Activated naive CD8-positive, alpha-beta T cell treated with anti-CD3 and anti-CD28 coated beads, Interleukin-2, amount 50 U/mL, for 16 hours (primary cell): ENCODE data around the gene NDUFS4.
"Not testable (repeated sequence)": the region's sequence is repeated elsewhere in the genome, so short reads cannot be mapped to it uniquely, and the experiment has no call there.

Source experiments
- DNase-seq: peaks from one replicate; pipeline ENCODE4 v3.0.0-alpha.2; 2020; ENCODE audit warnings: low read depth, low spot score

The NDUFS4 gene

DNA sequence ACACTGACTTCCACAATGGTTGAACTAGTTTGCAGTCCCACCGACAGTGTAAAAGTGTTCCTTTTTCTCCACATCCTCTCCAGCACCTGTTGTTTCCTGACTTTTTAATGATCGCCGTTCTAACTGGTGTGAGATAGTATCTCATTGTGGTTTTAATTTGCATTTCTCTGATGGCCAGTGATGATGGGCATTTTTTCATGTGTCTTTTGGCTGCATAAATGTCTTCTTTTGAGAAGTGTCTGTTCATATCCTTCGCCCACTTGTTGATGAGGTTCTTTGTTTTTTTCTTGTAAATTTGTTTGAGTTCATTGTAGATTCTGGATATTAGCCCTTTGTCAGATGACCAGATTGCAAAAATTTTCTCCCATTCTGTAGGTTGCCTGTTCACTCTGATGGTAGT lies 100.1 kb downstream of the NDUFS4 start:
- not testable (repeated sequence) for DNase-seq

DNA sequence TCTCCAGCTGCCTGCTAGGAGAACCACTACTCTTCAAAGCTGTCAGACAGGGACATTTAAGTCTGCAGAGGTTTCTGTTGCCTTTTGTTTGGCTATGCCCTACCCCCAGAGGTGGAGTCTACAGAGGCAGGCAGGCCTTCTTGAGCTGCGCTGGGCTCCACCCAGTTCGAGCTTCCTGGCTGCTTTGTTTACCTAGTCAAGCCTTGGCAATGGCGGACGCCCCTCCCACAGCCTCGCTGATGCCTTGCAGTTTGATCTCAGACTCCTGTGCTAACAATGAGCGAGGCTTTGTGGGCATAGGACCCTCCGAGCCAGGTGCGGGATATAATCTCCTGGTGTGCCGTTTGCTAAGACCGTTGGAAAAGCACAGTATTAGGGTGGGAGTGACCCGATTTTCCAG lies 104.9 kb downstream of the NDUFS4 start:
- not testable (repeated sequence) for DNase-seq

DNA sequence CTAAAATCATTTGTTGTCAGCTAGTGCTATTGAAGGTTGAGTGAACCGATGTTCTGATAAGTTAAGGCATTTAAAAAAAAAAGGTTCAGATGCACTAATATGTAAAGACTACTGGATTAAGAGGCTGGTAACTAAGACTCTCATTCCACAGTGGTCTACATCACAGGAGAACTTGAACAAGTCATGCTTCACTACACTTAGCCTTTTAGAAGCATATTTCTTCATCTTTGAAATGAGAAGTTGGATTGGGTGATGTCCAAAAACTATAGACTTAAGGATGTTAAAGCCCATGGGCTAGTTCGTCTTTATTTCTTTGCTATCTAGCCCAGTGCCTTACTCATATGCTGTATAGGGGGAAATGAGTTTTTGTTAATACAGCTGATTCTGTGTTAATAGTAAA lies 107.2 kb downstream of the NDUFS4 start:
- no peak for DNase-seq

DNA sequence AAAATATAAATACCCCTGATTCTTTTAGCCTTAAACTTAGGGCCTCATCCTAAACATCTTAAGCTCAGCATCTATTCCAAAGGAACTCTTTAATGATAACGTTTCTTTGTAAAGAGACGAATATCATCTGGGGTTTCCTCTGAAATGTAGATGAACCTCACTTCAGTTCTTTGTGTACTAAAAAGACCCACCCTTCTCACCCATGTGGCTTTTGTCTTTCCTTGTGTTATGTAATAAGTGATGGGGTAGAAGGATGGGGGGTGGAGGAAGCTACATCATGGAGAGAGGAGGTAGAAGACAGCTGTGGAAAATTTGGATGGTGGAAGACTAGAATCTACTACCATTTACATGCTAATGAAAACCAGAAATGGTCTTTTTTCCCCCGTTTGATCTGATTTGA lies 111.0 kb downstream of the NDUFS4 start:
- DNase-seq, result no peak

DNA sequence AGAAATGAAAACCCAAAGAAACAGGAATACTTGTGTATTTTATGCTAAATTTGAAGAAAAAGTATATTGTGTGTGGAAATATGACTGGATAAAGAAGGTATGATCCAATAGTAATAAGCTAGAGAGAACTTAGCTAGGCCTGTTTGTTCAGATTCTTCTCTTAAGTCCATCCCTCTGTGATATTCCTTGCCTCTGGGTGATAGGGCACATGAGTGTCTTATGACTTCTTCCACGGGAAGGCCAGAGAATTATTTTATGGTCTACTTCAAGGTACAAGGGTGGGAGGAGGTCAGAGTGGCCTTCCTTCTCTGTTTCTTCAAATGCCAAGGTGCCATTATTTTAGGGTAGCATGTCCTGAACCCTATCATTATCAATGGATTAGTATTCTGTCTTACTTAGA lies 113.7 kb downstream of the NDUFS4 start:
- no peak for DNase-seq

DNA sequence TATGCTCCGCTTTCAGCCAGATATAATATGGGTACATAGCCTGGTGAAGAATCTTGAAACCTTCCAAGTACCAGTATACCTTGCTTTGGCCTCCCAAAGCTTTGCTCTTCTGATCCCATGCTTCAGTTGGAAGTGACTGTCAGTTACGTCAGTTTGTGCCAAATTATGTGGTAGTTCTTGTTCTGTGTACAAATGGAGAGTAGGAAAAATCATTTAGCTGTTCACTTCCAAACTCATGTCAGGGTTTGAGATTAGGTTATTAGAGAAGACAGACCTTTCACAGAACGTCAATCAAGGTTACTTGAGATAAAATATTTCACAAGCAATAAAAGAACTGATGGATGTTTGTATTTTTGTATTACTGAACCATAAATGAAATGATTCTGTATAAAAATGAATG lies 117.2 kb downstream of the NDUFS4 start:
- no peak for DNase-seq

DNA sequence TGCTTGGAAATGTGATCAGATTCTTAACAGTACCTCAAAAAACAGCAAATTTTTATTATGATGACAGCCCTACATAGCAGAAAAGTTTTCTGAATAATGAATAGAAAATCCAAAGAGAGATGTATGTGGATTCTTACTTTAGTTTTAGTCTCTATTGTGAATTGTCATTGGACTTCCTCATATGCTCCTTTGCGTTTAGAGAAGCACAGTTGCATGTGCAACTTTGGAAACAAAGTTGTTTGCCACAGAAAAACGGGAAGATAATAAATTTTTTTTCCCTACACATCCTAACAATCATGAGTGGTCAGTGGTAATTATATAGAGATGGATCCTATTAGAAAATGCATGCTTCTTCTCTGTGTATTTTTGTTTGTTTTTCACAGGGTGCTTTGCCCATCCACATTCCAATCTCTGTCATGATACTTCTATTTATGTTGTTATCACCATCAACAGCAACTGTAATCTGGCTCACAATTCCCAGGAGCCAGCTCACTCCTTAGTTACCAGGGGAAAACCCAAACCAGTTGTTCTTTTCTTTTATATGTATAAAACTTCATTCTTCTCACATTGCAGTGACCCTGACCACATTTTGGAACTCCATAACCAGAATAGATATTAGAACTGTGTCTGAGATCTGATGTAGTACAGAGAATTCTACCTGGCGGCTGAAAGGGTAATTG lies 118.7 kb downstream of the NDUFS4 start:
- no peak for DNase-seq

DNA sequence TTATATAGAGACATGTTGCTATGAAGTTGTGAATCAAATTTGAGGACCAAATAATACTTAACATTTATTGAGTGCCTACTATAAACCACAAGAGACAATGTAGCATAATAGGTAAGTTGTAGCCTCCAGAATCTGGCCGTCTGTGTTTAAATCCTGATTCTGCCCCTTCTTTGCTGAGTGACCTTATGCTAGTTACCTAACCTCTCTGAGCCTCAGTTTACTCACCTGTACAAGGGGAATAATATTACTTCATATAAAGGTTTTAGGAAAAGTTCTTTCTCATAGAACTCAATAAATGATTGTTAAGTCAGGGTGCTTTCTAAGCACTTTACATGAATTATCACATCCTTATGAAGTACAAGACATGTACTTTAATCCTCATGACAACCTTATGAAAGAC lies 120.6 kb downstream of the NDUFS4 start:
- DNase-seq, result no peak

DNA sequence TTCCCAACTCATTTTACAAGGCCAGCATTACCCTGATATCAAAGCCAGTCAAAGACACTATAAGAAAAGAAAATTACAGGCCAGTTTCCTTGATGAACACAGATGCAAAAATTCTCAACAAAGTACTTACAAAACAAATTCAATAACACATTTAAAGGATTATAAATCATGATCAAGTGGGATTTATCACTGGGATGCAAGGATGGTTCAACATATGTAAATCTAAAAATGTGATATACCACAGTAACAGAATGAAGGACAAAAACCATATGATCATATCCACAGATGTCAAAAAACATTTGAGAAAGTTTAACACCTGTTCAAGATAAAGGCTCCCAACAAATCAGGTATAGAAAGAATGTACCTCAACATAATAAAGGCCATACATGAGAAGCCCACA lies 130.6 kb downstream of the NDUFS4 start:
- DNase-seq, result no peak

DNA sequence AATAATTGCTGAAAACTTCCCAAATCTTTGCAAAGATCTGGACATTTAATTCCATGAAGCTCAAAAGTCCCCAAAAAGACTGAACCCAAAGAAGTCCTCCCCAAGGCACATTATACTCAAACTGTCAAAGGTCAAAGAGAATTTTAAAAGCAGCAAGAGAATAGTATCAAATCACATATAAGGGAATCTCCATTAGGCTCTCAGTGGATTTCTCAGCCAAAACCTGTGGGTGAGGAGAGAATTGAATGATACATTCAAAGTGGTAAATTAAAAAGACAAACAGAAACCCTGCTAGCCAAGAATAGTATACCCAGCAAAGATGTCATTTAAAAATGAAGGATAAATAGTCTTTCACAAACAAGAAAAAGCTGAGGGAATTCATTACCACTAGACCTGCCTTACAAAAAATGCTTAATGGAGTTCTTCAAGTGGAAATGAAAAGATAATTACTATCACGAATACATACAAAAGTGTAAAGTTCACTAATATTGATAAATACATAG lies 134.1 kb downstream of the NDUFS4 start:
- no peak for DNase-seq

DNA sequence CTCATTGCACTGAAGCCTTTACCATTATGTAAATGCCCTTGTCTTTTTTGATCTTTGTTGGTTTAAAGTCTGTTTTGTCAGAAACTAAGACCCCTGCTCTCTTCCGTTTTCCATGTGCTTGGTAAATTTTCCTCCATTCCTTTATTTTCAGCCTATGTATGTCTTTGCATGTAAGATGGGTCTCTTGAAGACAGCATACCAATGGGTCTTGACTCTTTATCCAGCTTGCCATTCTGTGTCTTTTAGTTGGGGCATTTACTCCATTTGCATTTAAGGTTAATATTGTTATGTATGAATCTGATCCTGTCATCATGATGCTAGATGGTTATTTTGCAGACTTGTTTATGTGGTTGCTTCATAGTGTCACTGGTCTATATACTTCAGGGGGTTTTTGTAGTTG lies 150.0 kb downstream of the NDUFS4 start:
- DNase-seq, result not testable (repeated sequence)

DNA sequence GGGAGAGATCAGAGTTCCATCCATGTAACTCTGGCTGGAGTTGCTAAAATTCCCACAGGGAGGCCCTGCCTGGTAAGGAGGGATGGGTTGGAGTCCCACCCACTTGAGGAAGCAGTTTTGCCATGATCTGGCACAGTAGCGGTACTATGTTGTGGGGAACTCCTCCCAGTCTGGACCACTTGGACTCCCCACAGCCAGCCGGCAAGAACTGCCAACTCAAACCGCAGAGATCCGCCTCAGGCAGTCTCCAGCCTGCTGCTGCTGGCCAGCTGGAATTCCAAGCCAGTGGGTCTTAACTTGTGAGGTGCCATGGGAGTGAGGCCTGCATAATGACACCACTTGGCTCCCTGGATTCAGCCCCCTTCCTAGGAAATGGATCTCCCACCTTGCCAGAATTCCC lies 151.9 kb downstream of the NDUFS4 start:
- no peak for DNase-seq

DNA sequence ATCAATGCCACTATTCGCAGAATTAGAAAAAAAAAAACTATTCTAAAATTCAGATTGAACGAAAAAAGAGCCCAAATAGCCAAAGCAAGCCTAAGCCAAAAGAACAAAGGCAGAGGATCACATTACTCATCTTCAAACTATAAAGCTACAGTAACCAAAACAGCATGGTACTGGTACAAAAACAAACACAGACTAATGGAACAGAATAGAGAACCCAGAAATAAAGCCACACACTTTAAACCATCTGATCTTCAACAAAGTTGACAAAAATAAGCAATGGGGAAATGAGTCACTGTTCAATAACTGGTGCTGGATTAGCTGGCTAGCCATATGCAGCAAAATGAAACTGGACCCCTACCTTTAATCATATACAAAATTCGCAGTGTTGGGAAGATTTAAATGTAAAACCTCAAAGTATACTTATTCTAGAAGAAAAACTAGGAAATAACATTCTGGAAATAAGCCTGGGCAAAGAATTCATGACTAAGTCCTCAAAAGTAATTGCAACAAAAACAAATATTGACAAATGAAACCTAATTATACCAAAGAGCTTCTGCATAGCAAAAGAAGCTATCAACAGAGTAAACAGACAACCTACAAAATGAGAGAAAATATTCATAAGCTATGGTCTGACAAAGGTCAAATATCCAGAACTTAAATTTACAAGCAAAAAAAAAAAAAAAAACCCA lies 153.7 kb downstream of the NDUFS4 start:
- DNase-seq, result no peak

DNA sequence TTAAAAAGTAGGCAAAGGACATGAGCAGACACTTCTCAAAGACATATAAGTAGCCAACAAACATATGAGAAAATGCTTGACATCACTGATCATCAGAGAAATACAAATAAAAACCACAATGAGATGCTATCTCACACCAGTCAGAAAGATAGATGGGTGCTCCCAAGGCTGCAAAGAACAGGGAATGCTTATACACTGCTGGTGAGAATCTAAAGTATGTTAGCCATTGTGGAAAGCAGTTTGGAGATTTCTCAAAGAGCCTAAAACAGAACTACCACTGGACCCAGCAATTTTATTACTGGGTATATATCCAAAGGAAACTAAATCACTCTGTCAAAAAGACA lies 154.2 kb downstream of the NDUFS4 start:
- no peak for DNase-seq

DNA sequence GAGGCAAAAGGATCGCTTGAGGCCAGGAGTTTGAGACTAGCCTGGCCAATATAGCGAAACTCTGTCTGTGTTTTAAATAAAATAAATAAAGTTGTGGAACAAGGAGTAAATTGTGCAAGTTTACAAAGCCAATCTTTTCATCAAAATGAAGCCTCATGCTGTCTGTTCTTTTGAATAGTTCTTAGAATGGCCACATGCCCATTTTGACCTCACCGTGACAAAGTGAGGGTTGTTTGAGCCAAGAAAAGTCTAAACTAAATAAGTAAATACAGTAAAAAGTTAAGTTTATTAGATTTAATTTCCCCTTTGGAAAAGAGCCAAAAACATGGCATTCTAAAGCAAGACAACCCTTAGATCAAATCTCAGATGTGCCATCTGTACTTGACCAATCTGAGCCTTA lies 165.7 kb downstream of the NDUFS4 start:
- DNase-seq, result no peak

DNA sequence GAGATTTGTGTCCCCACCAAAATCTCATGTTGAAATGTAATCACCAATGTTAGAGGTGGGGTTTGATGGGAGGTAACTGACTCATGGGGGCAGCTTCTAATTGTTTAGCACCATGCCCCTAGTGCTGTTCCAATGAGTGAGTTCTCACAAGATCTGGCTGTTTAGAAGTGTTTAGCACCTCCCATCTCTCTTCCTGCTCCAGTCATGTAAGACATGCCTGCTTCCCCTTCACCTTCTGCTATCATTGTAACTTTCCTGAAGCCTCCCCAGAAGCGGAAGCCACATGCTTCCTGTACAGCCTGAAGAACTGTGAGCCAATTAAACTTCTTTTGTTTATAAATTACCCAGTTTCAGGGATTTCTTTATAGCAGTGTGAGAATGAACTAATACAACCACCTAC lies 170.5 kb downstream of the NDUFS4 start:
- no peak for DNase-seq
